HG03469 (cell line): ENCODE measurements around the gene FRY.
"Not testable (repeated sequence)": the region's sequence is repeated elsewhere in the genome, so short reads cannot be mapped to it uniquely, and the experiment has no call there.

Experiments used
- ATAC-seq: cut with Tn5 transposase; IDR thresholded peaks from one replicate; pipeline ENCODE4 v1.9.1; 2021; ENCODE audit warnings: mild to moderate bottlenecking, moderate library complexity, moderate number of reproducible peaks; ENCODE audit not compliant: unreplicated experiment

FRY gene

GRCh38 chr13:32040052-32040642 is 8.6 kb downstream of the FRY start:
- no peak for ATAC-seq

DNA sequence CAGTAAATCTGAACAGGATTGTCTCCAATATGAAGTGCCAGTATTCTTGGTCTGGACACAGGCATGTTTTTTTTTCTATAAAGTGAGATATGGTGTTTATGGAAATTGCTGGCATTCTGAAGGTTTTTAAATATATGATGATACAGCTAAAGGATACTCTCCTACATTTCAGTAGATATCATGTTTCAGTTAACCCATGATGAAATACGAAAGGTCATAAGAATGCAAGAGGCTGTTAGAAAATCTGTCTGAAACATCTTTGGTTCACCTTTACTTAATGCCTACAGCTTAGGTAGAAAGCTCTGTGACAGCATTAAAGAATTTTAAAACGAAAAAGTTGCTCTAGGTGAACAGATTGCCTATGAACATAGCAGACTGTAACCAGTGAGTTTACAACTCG is 9.1 kb downstream of the FRY start:
- no peak for ATAC-seq

- ATAC-seq: peak; percentile 61
Observed at GRCh38 chr13:32041429-32041828, 9.9 kb downstream of the FRY start.

DNA sequence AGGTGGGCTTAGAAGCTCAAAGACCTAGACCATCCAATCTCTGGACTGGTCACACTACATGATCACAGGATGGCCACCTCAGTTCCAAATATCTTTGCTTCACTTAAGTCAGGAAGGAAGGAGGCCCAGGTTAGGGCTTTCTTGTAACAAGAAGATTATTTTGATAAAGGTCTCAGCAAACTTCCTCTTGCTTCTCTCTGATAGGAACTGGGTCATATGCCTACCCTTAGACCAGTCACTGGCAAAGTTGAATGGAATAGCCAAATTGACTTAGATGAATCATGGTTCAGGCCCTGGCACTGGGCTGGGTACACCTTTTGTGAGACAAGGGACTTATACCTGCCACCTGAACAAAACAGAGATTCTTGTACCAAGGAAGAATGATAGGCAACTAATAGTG is 11.0 kb downstream of the FRY start:
- no peak for ATAC-seq

DNA sequence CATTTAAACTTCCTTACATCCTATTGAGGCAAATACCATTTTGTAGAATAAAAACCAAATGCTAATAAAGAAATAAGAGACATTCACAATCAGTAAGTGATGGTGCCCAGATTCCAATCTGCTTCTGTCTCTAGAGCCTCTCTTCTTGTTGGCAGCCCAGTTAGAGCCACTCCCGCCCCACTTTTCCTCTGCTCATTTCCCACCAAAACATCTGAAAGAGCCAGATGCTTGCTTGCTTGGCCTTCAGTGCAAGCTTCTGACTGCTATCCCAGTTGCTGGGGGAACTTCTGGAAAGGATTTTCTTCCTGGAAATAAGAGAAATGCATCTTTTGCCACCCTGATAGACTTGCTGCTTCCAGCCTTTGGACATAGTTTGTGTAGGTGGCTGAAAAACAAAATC is 12.9 kb downstream of the FRY start:
- no peak for ATAC-seq

- no peak for ATAC-seq
Observed at GRCh38 chr13:32045537-32045936, 14.0 kb downstream of the FRY start.

DNA sequence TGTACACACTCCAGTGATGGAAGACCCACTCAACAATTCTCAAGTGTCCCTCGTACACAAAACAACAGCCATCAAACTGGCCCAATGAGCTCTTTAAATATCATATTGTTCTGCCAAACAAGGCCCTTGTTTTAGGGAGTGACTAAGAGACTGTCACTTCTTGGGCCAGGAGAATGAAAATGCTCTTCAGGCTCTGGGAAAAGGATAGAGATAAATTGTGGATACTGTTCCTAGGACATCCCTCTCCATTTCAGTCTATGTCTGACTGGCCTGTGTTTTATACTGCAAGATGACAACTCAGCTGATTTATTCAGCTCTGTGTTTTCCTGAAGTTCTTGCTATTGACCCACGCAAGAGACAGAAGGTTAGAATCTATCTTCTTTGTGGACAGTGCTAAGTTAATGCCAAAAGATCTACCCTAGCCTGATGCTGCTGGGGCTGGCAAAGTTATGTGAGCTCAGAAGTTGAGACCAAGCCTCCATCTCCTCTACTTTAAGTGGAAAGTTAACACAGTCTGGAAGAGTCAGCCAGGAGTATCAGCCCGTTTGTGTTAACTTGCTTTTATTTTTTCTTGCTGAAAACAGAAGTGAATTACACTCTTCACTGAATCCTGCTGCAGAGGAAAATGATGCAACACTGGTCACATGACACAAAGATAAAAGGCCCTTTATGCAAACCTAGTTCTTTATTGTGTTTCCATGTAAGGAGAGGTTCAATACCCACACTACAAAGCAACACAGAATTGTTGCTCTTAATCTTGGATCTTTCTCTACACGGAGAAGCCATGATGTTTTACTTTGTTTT is 14.6 kb downstream of the FRY start:
- ATAC-seq: no peak

DNA sequence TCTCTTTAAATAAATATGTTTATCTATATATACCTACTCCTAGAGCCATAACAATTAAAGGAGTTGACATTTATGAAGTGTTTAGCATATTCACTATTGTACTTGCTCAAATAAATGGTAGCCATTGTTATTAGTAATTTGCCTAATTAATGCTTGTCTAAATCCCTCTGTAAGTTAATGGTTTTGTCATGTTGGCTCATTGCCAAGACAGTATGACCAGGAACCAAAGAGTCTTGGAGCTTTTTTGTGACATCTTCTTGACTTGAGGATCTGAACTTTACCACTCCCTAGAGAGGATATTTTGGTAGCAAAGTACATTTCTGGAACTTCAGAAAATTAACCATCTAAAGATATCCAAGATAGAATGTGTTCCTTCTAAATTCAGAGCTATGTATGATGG is 15.5 kb downstream of the FRY start:
- ATAC-seq: no peak

DNA sequence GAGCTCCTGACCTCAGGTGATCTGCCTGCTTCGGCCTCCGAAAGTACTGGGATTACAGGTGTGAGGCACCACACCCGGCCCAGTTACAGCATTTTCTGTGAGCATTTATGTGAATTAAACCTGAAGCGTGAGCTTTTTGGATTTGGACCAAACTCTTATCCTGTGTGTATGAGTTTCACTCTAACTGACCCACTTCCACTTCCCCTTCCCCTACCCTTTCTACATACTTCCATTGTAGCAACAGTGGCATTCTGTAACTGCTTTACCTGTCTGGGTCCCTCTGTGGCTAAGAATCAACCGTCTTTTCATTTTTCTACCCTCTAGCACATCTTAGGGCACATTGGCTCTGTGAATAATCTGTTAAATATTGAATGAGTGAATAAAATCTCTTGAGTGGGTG is 16.2 kb downstream of the FRY start:
- ATAC-seq: no peak

DNA sequence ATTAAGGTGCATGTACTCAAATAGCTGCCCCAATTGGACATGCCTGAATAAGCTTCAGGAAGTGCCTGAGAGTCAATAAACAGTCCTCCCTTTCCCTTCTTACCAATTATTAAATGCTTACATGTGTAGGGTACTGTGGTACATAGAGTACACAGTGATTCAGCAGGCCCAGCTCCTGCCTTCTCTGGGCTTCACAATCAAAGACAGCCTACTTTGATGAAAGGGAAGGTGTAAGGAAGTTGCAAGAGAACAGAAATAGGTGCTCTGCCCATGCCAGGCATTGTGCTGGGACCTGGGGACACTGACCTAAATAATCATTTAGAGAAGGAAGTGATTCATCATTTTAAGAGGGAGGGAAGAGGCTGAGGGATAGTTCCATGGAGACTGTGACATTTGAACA is 17.2 kb downstream of the FRY start:
- ATAC-seq: no peak

- ATAC-seq: no peak
Observed at GRCh38 chr13:32051156-32051555, 19.6 kb downstream of the FRY start.

- ATAC-seq: no peak
Observed at GRCh38 chr13:32056316-32056715, 24.7 kb downstream of the FRY start.

DNA sequence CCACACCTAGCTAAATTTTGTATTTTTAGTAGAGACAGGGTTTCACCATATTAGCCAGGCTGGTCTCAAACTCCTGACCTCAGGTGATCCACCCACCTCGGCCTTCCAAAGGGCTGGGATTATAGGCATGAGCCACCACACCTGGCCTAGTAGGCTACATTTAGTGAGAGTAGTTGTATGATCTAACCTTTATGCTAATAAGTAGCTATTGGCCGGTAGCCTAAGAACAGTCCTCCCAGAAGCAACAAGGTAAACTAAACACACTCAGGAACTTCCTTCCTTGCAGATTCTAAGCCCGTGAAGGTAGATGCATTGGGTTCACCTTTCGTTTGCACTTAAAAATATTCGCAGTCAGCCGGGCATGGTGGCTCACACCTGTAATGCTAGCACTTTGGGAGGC is 25.8 kb downstream of the FRY start:
- ATAC-seq: not testable (repeated sequence)

DNA sequence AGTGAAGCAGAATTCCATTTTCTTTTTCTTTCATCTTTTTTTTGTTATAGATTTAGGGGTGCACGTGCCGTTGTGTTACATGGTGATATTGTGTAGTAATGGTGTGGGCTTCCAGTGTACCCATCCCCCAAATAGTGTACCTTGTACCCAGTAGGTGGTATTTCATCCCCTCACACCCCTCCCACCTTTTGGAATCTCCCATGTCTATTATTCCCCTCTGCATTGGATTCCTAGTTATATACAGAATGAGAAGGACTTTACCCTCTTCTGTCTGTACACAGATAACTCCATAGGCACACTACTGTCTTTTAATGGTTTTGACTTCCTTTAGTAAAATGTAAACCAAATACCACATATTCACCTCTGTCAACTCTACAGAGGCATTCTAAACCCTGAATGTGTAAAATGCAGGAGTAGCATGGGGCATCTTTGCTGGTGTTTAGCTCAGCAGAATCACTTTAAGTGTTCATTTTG is 28.0 kb downstream of the FRY start:
- ATAC-seq: no peak

DNA sequence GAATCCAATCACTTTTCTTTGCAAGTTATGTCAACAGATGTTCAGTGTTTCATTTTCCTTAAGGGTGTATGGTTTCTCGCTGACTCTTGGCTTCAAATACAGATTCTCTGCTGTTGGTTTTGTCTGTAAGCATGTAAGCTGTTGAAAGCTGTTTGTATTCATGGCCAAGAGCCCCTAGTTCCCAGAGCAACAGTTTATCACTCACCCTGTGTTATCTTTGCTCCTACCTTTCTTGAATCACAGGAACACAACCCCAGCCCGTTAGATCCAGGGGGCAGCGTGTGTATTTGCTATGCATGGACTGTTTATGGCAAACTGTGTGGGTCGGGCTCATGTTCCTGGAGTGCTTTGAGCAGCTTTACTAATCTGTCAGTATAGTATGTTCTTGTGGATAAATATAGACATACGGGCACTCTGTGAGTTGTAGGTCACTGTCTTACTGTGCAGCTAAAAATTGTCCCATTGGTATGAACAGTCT is 28.9 kb downstream of the FRY start:
- no peak for ATAC-seq

DNA sequence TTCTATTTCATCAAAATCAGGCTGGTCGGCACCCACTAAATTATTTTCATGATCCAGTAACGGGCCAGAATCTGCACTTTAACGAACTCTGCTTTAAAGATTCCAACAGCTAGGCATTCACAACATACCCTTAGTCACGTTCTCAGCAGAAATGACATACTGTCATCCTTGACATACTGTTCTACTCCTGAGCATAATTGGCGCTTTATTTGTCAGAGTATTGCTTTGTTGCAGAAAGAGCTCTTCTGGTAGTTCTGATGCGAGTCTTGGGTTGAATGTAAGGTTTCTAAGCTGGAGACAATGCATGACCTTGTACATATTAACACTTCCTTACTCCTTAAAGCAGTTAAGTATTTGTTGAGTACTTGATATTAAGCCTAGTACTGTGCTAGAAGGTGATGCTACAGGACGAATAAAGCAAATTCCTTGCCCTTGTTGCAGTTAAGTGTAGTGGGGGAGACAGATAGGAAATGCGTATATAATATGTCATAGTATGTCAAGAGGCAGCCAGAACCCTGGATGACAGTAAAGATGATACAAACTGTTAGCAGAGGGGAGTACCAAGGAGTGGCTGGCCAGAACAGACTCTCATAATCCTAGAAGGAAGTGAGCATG is 32.2 kb downstream of the FRY start:
- ATAC-seq: no peak

- ATAC-seq: no peak
Observed at GRCh38 chr13:32067149-32067961, 35.8 kb downstream of the FRY start.

GRCh38 chr13:32068255-32068654 is 36.7 kb downstream of the FRY start:
- no peak for ATAC-seq

- no peak for ATAC-seq
Observed at GRCh38 chr13:32073180-32073864, 41.7 kb downstream of the FRY start.

GRCh38 chr13:32075170-32075851 is 43.7 kb downstream of the FRY start:
- ATAC-seq: no peak
